ENCODE data around the gene ADAMTS10. TPM values are rescaled to one million over a fixed set of nuclear protein-coding genes. Genes with fewer than 3 reads are reported as not detected.
"Not testable (repeated sequence)": the region's sequence is repeated elsewhere in the genome, so short reads cannot be mapped to it uniquely, and the experiment has no call there.

The ADAMTS10 gene
- total and polyA plus RNA-seq, 2 donors (not counting 3 experiments of a cell fraction or from before 2014, with no cell fraction given): 15.8 to 17.4 TPM

GRCh38 chr19:8557642-8558238 lies 52.8 kb downstream of the ADAMTS10 start:
- no peak for FAIRE-seq
- POLR2A ChIA-PET: no interaction called here
- H3K9ac ChIP-seq (replicated peaks; ENCODE audit: extremely low read depth, insufficient read depth, low read length): no peak overlapping the region

GRCh38 chr19:8553729-8554128 lies 56.8 kb downstream of the ADAMTS10 start:
- H3K4me2 ChIP-seq (ENCODE audit: insufficient read depth, low read length); H3K36me3 ChIP-seq (ENCODE audit: control insufficient read depth in 2 of 2, extremely low read depth in 1 of 2, insufficient read depth in 2 of 2, low read length in 2 of 2); DNase-seq (ENCODE audit: low read depth, low spot score); H3K79me2 ChIP-seq (ENCODE audit: control insufficient read depth, insufficient read depth, low read length); H4K20me1 ChIP-seq (replicated peaks; ENCODE audit: control insufficient read depth, extremely low read depth, insufficient read depth, low read length); H3K4me1 ChIP-seq (ENCODE audit: control insufficient read depth, extremely low read depth, insufficient read depth, low read length); BruUV-seq (replicated peaks); H2AFZ ChIP-seq (ENCODE audit: low read depth, low read length); H3K9me1 ChIP-seq (replicated peaks; ENCODE audit: control insufficient read depth, extremely low read depth, insufficient read depth, low read length); H3K9ac ChIP-seq (replicated peaks; ENCODE audit: extremely low read depth, insufficient read depth, low read length); FAIRE-seq; H3K27me3 ChIP-seq (ENCODE audit: control insufficient read depth in 2 of 2, insufficient read depth in 2 of 2, low read length in 2 of 2); dilution Hi-C loops (cut with MboI; ENCODE audit: extremely low pct_ligation_motif_present, low sequenced_read_pairs); CTCF ChIA-PET; H3K9me3 ChIP-seq (replicated peaks; ENCODE audit: control insufficient read depth, insufficient read depth, low read length); H3K4me3 ChIP-seq (replicated peaks in 1 of 3; ENCODE audit: insufficient read depth in 1 of 3, low read depth in 1 of 3, low read length in 3 of 3); intact Hi-C loops (cut with micrococcal nuclease); H3K27ac ChIP-seq (ENCODE audit: insufficient read depth, low read depth, low read length); POLR2A ChIA-PET: not testable (repeated sequence)

More at GRCh38 chr19:8557642-8558238, 52.8 kb downstream of the ADAMTS10 start:
- DNase-seq (ENCODE audit: low read depth, low spot score): no peak
- Histone ChIP-seq H3K9me1 (replicated peaks; ENCODE audit: control insufficient read depth, extremely low read depth, insufficient read depth, low read length) (no peaks in the 10 kb centered on the region), H3K4me3 (replicated peaks in 1 of 3; ENCODE audit: insufficient read depth in 1 of 3, low read depth in 1 of 3, low read length in 3 of 3) (no peak overlapping the region), H3K27me3 (ENCODE audit: control insufficient read depth in 2 of 2, insufficient read depth in 2 of 2, low read length in 2 of 2) (no peaks in the 10 kb centered on the region), H3K4me1 (ENCODE audit: control insufficient read depth, extremely low read depth, insufficient read depth, low read length) (no peaks in the 10 kb centered on the region), H2AFZ (ENCODE audit: low read depth, low read length) (no peak overlapping the region), H3K9me3 (replicated peaks; ENCODE audit: control insufficient read depth, insufficient read depth, low read length) (no peaks in the 10 kb centered on the region), H3K27ac (ENCODE audit: insufficient read depth, low read depth, low read length) (no peak overlapping the region), H3K4me2 (ENCODE audit: insufficient read depth, low read length) (no peak overlapping the region), H3K79me2 (ENCODE audit: control insufficient read depth, insufficient read depth, low read length) (no peaks in the 10 kb centered on the region), H4K20me1 (replicated peaks; ENCODE audit: control insufficient read depth, extremely low read depth, insufficient read depth, low read length) (no peaks in the 10 kb centered on the region), H3K36me3 (ENCODE audit: control insufficient read depth in 2 of 2, extremely low read depth in 1 of 2, insufficient read depth in 2 of 2, low read length in 2 of 2) (no peaks in the 10 kb centered on the region)
- TF ChIP-seq FOS (IDR thresholded peaks at IDR 0.05; ENCODE audit: borderline replicate concordance, insufficient read depth, low read length) (no peak), POLR2A (IDR thresholded peaks at IDR 0.05; ENCODE audit: low read depth, low read length) (no peak), MAX (IDR thresholded peaks at IDR 0.05; ENCODE audit: insufficient read depth, insufficient read length) (no peak), MYC (IDR thresholded peaks at IDR 0.05; ENCODE audit: low read depth, low read length) (no peak), CTCF (IDR thresholded peaks at IDR 0.05; ENCODE audit: extremely low read depth in 1 of 2, insufficient read depth in 1 of 2, low read depth in 1 of 2, low read length in 2 of 2) (no peak), GATA2 (IDR thresholded peaks at IDR 0.05; ENCODE audit: insufficient read depth, insufficient read length, low read depth, low read length) (no peak), JUN (IDR thresholded peaks at IDR 0.05; ENCODE audit: borderline replicate concordance, insufficient read depth, insufficient read length, low read depth) (no peak), EZH2 (IDR thresholded peaks at IDR 0.05; ENCODE audit: borderline replicate concordance, low read depth, low read length, severe bottlenecking) (no peak), POLR2AphosphoS5 (IDR thresholded peaks at IDR 0.05; ENCODE audit: insufficient read depth, low read depth, low read length) (no peak)
- intact Hi-C loops (cut with micrococcal nuclease): no loop called here
- CTCF ChIA-PET: interaction anchor here (0.7 to 3.1 kb wide), 5 partner anchors 8 to 23 kb away, joined by 3 to 7 read pairs (median 4); partner anchors contain the start of gene MYO1F
- no TSS peak for BruUV-seq (replicated peaks)
- dilution Hi-C loops (cut with MboI; ENCODE audit: extremely low pct_ligation_motif_present, low sequenced_read_pairs): no loop called here

Measured in endothelial cell of umbilical vein (primary cell).